ENCODE data around the gene ATP7B.

Gene ATP7B

GRCh38 chr13:51974482-51974881 is 36.8 kb downstream of the ATP7B start:
- ChIA-PET CTCF (interaction anchor here (1.3 kb wide), 2 partner anchors 28 to 366 kb away, joined by 3 to 4 read pairs; no protein-coding TSS in a partner anchor), POLR2A (no interaction called here)
- no peak for TF ChIP-seq CTCF (IDR thresholded peaks at IDR 0.05; ENCODE audit: control extremely low read depth, extremely low read depth, low read depth, missing control alignments)
- no peak for DNase-seq (ENCODE audit: extremely low spot score)

DNA sequence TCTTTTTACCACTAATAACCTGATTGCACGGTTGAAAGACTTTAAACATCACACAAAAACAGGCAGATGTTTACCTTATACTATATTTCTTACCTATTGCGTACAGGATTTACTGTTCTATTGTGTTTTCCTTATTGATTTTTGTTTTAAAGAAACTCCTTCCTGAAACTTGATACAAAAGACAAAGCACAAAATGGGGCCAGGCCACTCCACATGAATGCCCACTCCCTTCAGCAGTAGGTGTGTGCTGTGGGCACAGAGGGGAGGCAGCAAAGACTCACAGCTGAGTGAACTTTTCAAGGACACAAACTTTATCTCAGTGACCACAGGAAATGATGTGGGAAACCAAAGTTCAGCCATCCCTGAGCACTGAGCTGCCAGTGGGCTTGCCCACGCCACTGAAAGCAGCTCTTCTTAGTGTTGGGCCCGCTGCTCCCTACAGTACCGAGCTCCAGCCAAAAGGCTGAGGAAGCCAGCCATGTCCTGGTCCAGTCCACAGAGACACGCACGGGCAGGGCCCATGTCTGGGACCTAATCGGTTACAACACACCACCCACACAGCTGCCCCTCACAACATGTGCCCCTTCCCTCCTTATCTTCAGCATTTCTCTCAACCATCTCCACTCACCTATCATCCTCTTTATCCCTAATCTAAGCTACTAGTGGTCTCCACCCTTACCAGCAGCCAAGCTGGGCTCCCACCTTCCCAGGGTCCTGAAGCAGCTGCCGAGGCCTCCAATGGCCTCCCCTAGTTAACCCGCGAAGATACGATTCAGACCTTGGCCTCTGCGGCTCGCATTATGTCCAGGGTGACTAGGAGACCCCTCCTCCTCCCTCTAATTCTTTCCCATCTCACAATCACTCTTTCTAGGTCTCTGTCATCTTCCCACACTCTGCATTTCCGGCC is 39.5 kb downstream of the ATP7B start:
- ChIA-PET POLR2A (no interaction called here), CTCF (interaction anchor here (0.8 kb wide), 1 partner anchor 29 kb away, joined by 3 read pairs; no protein-coding TSS in a partner anchor)
- TF ChIP-seq CTCF (IDR thresholded peaks at IDR 0.05; ENCODE audit: control extremely low read depth, extremely low read depth, low read depth, missing control alignments) = no peak
- no peak for DNase-seq (ENCODE audit: extremely low spot score)

- CTCF ChIA-PET = interaction anchor here (1.1 kb wide), 1 partner anchor 158 kb away, joined by 3 read pairs; no protein-coding TSS in a partner anchor
Measured at GRCh38 chr13:51970349-51970748, 40.9 kb downstream of the ATP7B start.

GRCh38 chr13:51967482-51968446 is 43.5 kb downstream of the ATP7B start:
- no peak for DNase-seq (ENCODE audit: extremely low spot score)

More at GRCh38 chr13:51970349-51970748, 40.9 kb downstream of the ATP7B start:
- POLR2A ChIA-PET = no interaction called here
- no peak for TF ChIP-seq CTCF (IDR thresholded peaks at IDR 0.05; ENCODE audit: control extremely low read depth, extremely low read depth, low read depth, missing control alignments)
- DNase-seq (ENCODE audit: extremely low spot score) = no peak

GRCh38 chr13:51966186-51966585 is 45.1 kb downstream of the ATP7B start:
- no peak for TF ChIP-seq CTCF (IDR thresholded peaks at IDR 0.05; ENCODE audit: control extremely low read depth, extremely low read depth, low read depth, missing control alignments)
- DNase-seq (ENCODE audit: extremely low spot score) = no peak
- POLR2A ChIA-PET = no interaction called here
- CTCF ChIA-PET = interaction anchor here (0.8 to 1.7 kb wide), 2 partner anchors 27 to 38 kb away, joined by 3 read pairs; no protein-coding TSS in a partner anchor

More at GRCh38 chr13:51967482-51968446, 43.5 kb downstream of the ATP7B start:
- TF ChIP-seq CTCF (IDR thresholded peaks at IDR 0.05; ENCODE audit: control extremely low read depth, extremely low read depth, low read depth, missing control alignments) = no peak
- POLR2A ChIA-PET = no interaction called here
- CTCF ChIA-PET = interaction anchor here (0.8 to 1.9 kb wide), 3 partner anchors 9 to 34 kb away, joined by 3 to 6 read pairs (median 4); no protein-coding TSS in a partner anchor
